Posterior vena cava (tissue), 2 donors: ENCODE measurements around the gene RD3L. TPM values are rescaled to one million over a fixed set of nuclear protein-coding genes. Genes with fewer than 3 reads are reported as not detected.
"Not testable (repeated sequence)": the region's sequence is repeated elsewhere in the genome, so short reads cannot be mapped to it uniquely, and the experiment has no call there.

Experiments used
- DNase-seq: peaks from one replicate; pipeline ENCODE4 v3.0.0-alpha.2; 2020; ENCODE audit warnings: low spot score
- intact Hi-C, 2 donors: fragments of 100-400 bp; cut with DNase I; formaldehyde crosslinking; loops; one replicate each; pipeline versions ENCODE4 v1.14.1 to v1.14.2; 2022 to 2023
- total RNA-seq, 2 donors: library from RNA; stranded (reverse); fragmentation: NEBNext Ultra II Directional; extraction: Animal tissue kit (Norgen Biotek cat#: 25700); gene quantifications; one replicate each; pipeline ENCODE4 v1.2.1, GENCODE V29; 2021
- donor health status: DM: yes; HTN: yes; CAD: no.
- donor health status: DM: yes; HTN: yes; CAD: no.

The RD3L gene
- total RNA-seq, 2 donors from 2014 or later: not detected

- no peak for DNase-seq
- intact Hi-C loops: no loop called here
Observed at GRCh38 chr14:103930051-103930604, 12.2 kb downstream of the RD3L start.

- intact Hi-C loops: no loop called here
- DNase-seq: no peak
Observed at GRCh38 chr14:103928011-103928890, 14.1 kb downstream of the RD3L start, which contains the start of gene TDRD9. TSS of gene TDRD9 (plus strand) at chr14:103928456. CDS start at chr14:103928510, 54 bp downstream.

GRCh38 chr14:103927566-103927965 is 14.8 kb downstream of the RD3L start:
- DNase-seq: no peak
- intact Hi-C loops: no loop called here

- DNase-seq: no peak
- intact Hi-C loops: no loop called here
Observed at GRCh38 chr14:103925316-103925715, 17.0 kb downstream of the RD3L start.

GRCh38 chr14:103923863-103924262 is 18.5 kb downstream of the RD3L start:
- intact Hi-C loops: no loop called here
- no peak for DNase-seq

GRCh38 chr14:103921855-103922200 is 20.5 kb downstream of the RD3L start:
- intact Hi-C loops, DNase-seq: not testable (repeated sequence)

GRCh38 chr14:103920981-103921854 is 21.1 kb downstream of the RD3L start:
- intact Hi-C loops: no loop called here
- peak; percentile 98 for DNase-seq

- DNase-seq: peak; percentile 73
- intact Hi-C loops: no loop called here
Observed at GRCh38 chr14:103916636-103917262, 25.6 kb downstream of the RD3L start.

- intact Hi-C loops: no loop called here
- peak; percentile 51 for DNase-seq
Observed at GRCh38 chr14:103915616-103916015, 26.7 kb downstream of the RD3L start.

GRCh38 chr14:103910984-103911383 is 31.3 kb downstream of the RD3L start:
- intact Hi-C loops: loop anchor here (1.0 to 5.0 kb wide), 2 partner anchors 32 to 104 kb away; no protein-coding TSS in a partner anchor
- DNase-seq: no peak

- DNase-seq: no peak
- intact Hi-C loops: loop anchor here (1.0 to 5.0 kb wide), 2 partner anchors 31 to 103 kb away; no protein-coding TSS in a partner anchor
Observed at GRCh38 chr14:103910262-103910935, 31.9 kb downstream of the RD3L start.

GRCh38 chr14:103909531-103910261 is 32.6 kb downstream of the RD3L start:
- intact Hi-C loops: loop anchor here (1.0 to 10.0 kb wide), 3 partner anchors 30 to 102 kb away; no protein-coding TSS in a partner anchor
- DNase-seq: no peak

GRCh38 chr14:103908580-103908979 is 33.7 kb downstream of the RD3L start:
- no peak for DNase-seq
- intact Hi-C loops: loop anchor here in 1 of 2 donors (10.0 kb wide), 1 partner anchor 84 kb away; no protein-coding TSS in a partner anchor

GRCh38 chr14:103905842-103906456 is 36.4 kb downstream of the RD3L start:
- no peak for DNase-seq
- intact Hi-C loops: loop anchor here in 1 of 2 donors (10.0 kb wide), 1 partner anchor 81 kb away; no protein-coding TSS in a partner anchor

GRCh38 chr14:103904493-103905107 is 37.7 kb downstream of the RD3L start:
- no peak for DNase-seq
- intact Hi-C loops: loop anchor here in 1 of 2 donors (10.0 kb wide), 1 partner anchor 80 kb away; no protein-coding TSS in a partner anchor

GRCh38 chr14:103899833-103900232 is 42.5 kb downstream of the RD3L start:
- intact Hi-C loops: loop anchor here in 1 of 2 donors (10.0 kb wide), 1 partner anchor 75 kb away; no protein-coding TSS in a partner anchor
- no peak for DNase-seq

GRCh38 chr14:103899316-103899715 is 43.0 kb downstream of the RD3L start:
- intact Hi-C loops: no loop called here
- no peak for DNase-seq
